PC-9 (cell line): Measurements from ENCODE around the gene ZFAND6.

ENCODE experiments used
- CTCF ChIP-seq: fragments of 200-600 bp; sonication (generic); conservative IDR thresholded peaks from 2 replicates; pipeline ENCODE4 v1.6.1; 2017; ENCODE audit warnings: mixed run types, antibody characterized with exemption, mild to moderate bottlenecking, moderate library complexity
- EZH2 ChIP-seq: fragments of 200-600 bp; sonication (generic); IDR thresholded peaks from 2 replicates; pipeline ENCODE4 v1.8.0; 2017; ENCODE audit warnings: antibody characterized with exemption, low read depth

- TF ChIP-seq CTCF: no peak
- TF ChIP-seq EZH2: no peak
Measured at GRCh38 chr15:80105193-80105592, 45.7 kb downstream of the ZFAND6 start.
